NCI-H2107 treated with DMSO at 0.1 percent for 48 hours (cell line): ENCODE results near the gene KDM8.

Experiments
- DNase-seq: peaks from one replicate; lab custom pipeline; 2025; ENCODE audit not compliant: unreplicated experiment; lab: John Stamatoyannopoulos, UW

The KDM8 gene

DNA sequence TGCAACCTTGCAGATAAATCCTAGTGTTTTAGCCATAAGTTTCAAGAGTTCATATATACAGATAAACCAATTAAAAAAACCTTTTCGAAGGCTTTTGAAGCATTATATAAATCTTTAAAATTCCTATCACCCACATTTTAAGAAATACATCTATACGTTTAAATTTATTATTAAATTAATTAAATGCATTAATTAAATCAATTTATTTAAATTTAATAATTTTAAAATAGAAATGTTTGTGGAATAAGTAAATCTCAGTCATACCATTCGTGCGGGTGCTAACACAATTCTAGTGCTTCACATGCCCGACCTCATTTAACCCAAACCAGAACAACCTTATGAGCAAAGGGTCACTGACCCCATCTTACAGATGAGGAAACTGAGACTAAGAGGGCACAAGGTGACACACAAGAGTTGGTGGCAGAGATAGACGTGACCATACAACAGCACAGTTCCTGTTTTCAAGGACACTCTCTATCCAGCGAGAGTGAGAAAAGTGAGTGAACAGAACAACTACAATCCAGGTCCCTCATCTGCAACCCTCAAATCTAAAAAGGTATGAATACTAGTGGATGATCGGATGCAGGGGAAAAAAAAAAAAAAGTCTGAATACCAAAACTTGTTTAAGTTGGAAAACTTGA, 63.8 kb downstream of the KDM8 start:
- no peak for DNase-seq

DNA sequence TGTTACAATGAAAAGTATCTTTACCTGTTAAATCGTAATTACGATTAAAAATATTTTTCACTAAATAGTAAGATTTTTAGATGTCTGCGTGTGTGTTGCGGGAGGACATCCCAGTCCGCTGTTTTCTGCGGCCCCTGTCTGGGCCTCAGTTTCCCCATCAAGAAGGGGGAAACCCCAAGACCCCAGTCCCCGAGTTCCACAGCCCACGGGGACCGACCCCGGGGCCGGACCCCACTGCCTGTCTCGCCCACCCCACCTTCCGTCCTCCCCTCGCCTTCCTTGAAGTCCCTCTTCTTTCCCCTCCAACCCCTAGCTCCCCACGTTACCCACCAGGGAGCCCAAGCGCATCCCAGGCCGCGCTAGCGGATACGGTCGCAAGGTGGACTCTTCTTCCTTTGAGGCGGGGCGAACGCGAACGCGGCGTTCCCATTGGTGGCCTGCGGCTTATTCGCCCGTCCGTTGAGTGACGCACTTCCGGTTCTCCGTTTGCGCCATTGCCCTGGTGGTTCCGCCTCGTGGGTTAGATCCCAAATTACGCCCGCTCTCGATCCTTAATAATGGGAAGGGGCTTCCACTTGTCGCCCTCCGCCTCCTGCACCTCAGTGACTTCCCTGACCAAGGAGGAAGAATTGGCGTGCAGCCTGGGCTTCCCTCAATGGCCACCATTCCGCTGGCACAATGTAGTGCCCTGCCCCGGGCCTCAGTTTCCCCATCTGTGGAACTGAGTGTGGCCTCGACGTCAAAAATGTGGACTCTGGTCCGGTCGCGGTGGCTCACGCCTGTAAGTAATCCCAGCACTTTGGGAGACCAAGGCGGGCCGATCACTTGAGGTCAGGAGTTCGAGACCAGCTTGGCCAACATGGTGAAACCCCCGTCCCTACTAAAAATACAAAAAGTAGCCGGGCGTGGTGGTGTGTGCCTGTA, 65.3 kb downstream of the KDM8 start, which contains the start of gene NSMCE1:
NSMCE1 (minus strand) TSS at position 397 of the 924 bp plus-strand sequence. CDS start 11,202 bp downstream, outside the sequence.
- DNase-seq = peak; percentile 81

DNA sequence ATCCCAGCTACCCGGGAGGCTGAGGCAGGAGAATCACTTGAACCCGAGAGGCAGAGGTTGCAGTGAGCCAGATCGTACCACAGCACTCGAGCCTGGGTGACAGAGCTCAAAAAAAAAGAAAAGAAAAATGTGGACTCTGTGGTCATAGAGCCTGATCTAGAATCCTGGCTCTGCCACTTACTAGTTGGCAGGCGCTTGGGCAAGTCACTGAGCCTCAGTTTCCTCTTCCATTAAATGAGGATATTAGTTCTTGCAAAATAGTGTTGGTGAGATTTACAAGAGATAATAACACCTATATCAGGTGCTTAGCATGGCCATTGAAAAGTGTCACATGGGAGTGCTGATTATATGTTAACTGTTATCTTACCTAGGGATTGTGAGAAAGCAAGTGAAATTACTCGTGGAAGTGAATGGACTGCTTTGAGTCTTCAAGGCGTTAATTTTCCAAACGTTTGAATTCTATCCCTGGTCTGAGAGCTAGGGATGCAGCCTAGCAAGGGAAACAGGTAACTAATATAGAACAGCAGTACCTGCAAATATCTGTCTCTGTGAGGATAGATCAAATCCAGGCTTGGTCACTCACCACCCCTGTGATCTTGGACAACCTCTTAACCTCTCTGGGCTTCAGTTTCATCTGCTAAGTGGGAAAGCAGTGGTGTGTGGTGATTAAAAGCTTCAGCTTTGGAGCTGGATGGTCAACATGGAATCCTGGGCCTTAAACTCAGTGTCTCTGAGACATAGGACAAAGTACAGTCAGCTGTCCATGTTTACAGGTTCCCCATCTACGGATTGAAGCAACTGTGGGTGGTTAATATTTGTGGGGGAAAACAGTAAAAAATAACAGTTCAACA, 66.2 kb downstream of the KDM8 start:
- DNase-seq = no peak

DNA sequence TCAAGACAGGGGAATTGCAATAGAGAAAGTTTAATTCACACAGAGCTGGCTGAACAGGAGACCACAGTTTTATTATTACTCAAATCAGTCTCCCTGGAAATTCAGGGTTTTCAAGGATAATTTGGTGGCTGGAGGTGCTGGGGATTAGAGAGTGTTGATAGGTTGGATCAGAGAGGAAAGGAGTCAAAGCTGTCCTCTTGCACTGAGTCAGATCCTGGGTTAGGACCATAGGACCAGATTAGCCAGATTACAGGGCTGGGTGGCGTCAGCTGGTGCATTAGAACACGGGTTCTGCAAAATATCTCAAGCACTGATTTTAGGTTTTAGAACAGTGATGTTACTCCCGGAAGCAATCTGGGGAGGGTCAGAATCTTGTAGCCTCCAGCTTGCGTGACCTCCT, 67.0 kb downstream of the KDM8 start:
- no peak for DNase-seq
